ENCODE measurements around the gene EXOC6B. TPM values are rescaled to one million over a fixed set of nuclear protein-coding genes. Genes with fewer than 3 reads are reported as not detected.

Gene EXOC6B
- total RNA-seq, 1 donor, result 24.6 TPM

GRCh38 chr2:72780477-72780876, 45.4 kb downstream of the EXOC6B start:
- DNase-seq (ENCODE audit: insufficient read length, low spot score, missing footprints), result no peak
- H3K79me2 ChIP-seq (ENCODE audit: insufficient read depth, low read length), result no peaks in the 10 kb centered on the region
- H3K4me3 ChIP-seq (ENCODE audit: insufficient read depth, low read length), result no peak overlapping the region
- H3K36me3 ChIP-seq (ENCODE audit: insufficient read depth, low read length), result no peaks in the 10 kb centered on the region
- H2AFZ ChIP-seq (ENCODE audit: low read length), result no peak overlapping the region
- no peaks in the 10 kb centered on the region for H4K20me1 ChIP-seq (ENCODE audit: insufficient read depth, low read length)
- H3K27ac ChIP-seq (ENCODE audit: low read depth, low read length), result no peak overlapping the region
- no peaks in the 10 kb centered on the region for H3K9me3 ChIP-seq (ENCODE audit: low read depth, low read length)
- no peaks in the 10 kb centered on the region for H3K4me1 ChIP-seq (ENCODE audit: insufficient read depth, low read length)
- no peaks in the 10 kb centered on the region for H3K27me3 ChIP-seq (ENCODE audit: insufficient read depth, low read length)
- TF ChIP-seq CTCF (IDR thresholded peaks at IDR 0.05; ENCODE audit: extremely low read depth, low read depth, low read length), result no peak
- H3K4me2 ChIP-seq (ENCODE audit: insufficient read depth, low read length), result no peak overlapping the region

GRCh38 chr2:72779495-72779894, 46.3 kb downstream of the EXOC6B start:
- H3K36me3 ChIP-seq (ENCODE audit: insufficient read depth, low read length), result no peaks in the 10 kb centered on the region
- no peak overlapping the region for H3K27ac ChIP-seq (ENCODE audit: low read depth, low read length)
- no peaks in the 10 kb centered on the region for H3K9me3 ChIP-seq (ENCODE audit: low read depth, low read length)
- no peak for TF ChIP-seq CTCF (IDR thresholded peaks at IDR 0.05; ENCODE audit: extremely low read depth, low read depth, low read length)
- DNase-seq (ENCODE audit: insufficient read length, low spot score, missing footprints), result no peak
- no peaks in the 10 kb centered on the region for H3K27me3 ChIP-seq (ENCODE audit: insufficient read depth, low read length)
- H2AFZ ChIP-seq (ENCODE audit: low read length), result no peak overlapping the region
- no peaks in the 10 kb centered on the region for H3K79me2 ChIP-seq (ENCODE audit: insufficient read depth, low read length)
- no peaks in the 10 kb centered on the region for H3K4me1 ChIP-seq (ENCODE audit: insufficient read depth, low read length)
- peaks cover 4% of the 10 kb centered on the region for H4K20me1 ChIP-seq (ENCODE audit: insufficient read depth, low read length)
- H3K4me3 ChIP-seq (ENCODE audit: insufficient read depth, low read length), result no peak overlapping the region
- no peak overlapping the region for H3K4me2 ChIP-seq (ENCODE audit: insufficient read depth, low read length)

GRCh38 chr2:72778410-72778809, 47.4 kb downstream of the EXOC6B start:
- H4K20me1 ChIP-seq (ENCODE audit: insufficient read depth, low read length), result peaks cover 4% of the 10 kb centered on the region
- no peak overlapping the region for H2AFZ ChIP-seq (ENCODE audit: low read length)
- no peak for TF ChIP-seq CTCF (IDR thresholded peaks at IDR 0.05; ENCODE audit: extremely low read depth, low read depth, low read length)
- no peaks in the 10 kb centered on the region for H3K27me3 ChIP-seq (ENCODE audit: insufficient read depth, low read length)
- no peak overlapping the region for H3K4me2 ChIP-seq (ENCODE audit: insufficient read depth, low read length)
- H3K4me1 ChIP-seq (ENCODE audit: insufficient read depth, low read length), result no peaks in the 10 kb centered on the region
- DNase-seq (ENCODE audit: insufficient read length, low spot score, missing footprints), result peak; percentile 29
- H3K4me3 ChIP-seq (ENCODE audit: insufficient read depth, low read length), result no peak overlapping the region
- no peaks in the 10 kb centered on the region for H3K79me2 ChIP-seq (ENCODE audit: insufficient read depth, low read length)
- H3K9me3 ChIP-seq (ENCODE audit: low read depth, low read length), result no peaks in the 10 kb centered on the region
- H3K27ac ChIP-seq (ENCODE audit: low read depth, low read length), result no peak overlapping the region
- no peaks in the 10 kb centered on the region for H3K36me3 ChIP-seq (ENCODE audit: insufficient read depth, low read length)

- H3K27me3 ChIP-seq (ENCODE audit: insufficient read depth, low read length), result no peaks in the 10 kb centered on the region
- peaks cover 8% of the 10 kb centered on the region for H4K20me1 ChIP-seq (ENCODE audit: insufficient read depth, low read length)
- no peaks in the 10 kb centered on the region for H3K4me1 ChIP-seq (ENCODE audit: insufficient read depth, low read length)
- no peak overlapping the region for H3K4me2 ChIP-seq (ENCODE audit: insufficient read depth, low read length)
- DNase-seq (ENCODE audit: insufficient read length, low spot score, missing footprints), result peak; percentile 47
- H3K79me2 ChIP-seq (ENCODE audit: insufficient read depth, low read length), result no peaks in the 10 kb centered on the region
- H3K27ac ChIP-seq (ENCODE audit: low read depth, low read length), result no peak overlapping the region
- no peak overlapping the region for H3K4me3 ChIP-seq (ENCODE audit: insufficient read depth, low read length)
- H3K36me3 ChIP-seq (ENCODE audit: insufficient read depth, low read length), result no peaks in the 10 kb centered on the region
- TF ChIP-seq CTCF (IDR thresholded peaks at IDR 0.05; ENCODE audit: extremely low read depth, low read depth, low read length), result peak; percentile 82
- no peaks in the 10 kb centered on the region for H3K9me3 ChIP-seq (ENCODE audit: low read depth, low read length)
- no peak overlapping the region for H2AFZ ChIP-seq (ENCODE audit: low read length)
Measured at GRCh38 chr2:72770879-72771461, 54.9 kb downstream of the EXOC6B start.

Data from osteoblast (primary cell).